SIG-M5 (cell line): ENCODE data around the gene IHH.

Experiments used
- DNase-seq: peaks from one replicate; lab custom pipeline; 2025; lab: John Stamatoyannopoulos, UW

IHH gene

GRCh38 chr2:219076253-219076652 lies 15.5 kb upstream of the IHH start:
- DNase-seq, result no peak

GRCh38 chr2:219073413-219074129 lies 12.8 kb upstream of the IHH start:
- no peak for DNase-seq

DNA sequence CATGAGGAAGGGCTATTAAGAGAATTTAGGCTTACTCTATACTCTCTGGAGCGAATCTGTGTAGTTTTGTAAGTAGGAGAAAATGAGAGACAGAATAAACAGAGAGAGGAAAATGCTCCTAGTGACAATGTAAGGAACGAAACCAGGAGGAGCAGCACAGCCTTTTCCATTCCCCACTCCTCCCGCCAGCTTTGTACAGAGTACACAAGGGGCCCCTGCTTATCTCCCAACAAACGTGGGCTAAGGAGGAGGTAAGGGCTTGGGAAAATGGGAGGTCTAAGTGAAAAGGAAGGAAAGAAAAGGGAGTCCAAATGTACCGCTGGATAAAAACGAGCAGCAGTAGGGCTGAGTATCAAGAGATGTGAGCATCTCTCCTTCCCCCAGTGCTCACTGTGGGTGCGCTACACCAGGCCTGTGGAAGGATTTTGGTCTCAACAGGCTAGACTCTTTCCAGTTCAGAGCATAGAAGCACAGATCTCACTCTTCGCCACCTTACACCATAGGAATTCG lies 12.1 kb upstream of the IHH start:
- DNase-seq, result no peak

GRCh38 chr2:219071131-219071816 lies 10.6 kb upstream of the IHH start:
- no peak for DNase-seq

DNA sequence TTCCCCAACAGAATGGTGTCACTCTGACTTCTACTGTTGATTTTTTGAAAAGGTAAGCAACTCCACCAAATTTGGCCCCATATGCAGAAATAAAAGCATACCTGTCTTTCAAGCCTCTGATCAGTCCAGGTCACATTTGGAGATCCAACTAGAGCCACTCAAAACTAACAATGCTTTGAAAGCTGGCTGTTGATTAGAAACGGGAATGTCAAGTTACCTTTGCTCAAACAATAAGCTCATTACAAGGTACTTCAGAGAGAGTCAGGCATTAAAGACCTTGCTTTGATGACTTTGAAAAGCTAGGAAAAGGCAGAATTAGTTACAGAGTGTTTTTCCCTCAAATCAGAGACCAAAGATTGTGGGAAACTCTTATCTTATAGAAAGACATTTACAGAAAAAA lies 4.8 kb upstream of the IHH start:
- DNase-seq, result no peak

DNA sequence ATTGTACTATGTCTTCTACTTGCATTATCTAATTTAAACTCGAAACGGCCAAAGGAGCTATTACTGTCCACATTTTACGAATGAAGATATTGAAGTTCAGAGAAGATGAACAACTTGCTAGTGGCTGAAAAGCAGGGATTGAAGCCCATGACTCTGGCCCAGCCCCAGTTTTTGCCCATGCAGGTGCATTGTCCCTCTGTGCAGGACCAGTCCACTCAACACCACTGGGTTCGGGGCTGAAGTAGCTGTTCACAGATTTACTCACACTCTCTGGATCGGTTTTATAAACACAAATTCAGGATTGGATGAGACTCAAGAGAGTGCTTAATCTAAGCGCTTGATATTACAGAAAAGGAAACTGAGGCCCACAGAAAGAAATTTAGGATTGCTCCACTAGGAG lies 1.4 kb upstream of the IHH start:
- DNase-seq, result no peak

DNA sequence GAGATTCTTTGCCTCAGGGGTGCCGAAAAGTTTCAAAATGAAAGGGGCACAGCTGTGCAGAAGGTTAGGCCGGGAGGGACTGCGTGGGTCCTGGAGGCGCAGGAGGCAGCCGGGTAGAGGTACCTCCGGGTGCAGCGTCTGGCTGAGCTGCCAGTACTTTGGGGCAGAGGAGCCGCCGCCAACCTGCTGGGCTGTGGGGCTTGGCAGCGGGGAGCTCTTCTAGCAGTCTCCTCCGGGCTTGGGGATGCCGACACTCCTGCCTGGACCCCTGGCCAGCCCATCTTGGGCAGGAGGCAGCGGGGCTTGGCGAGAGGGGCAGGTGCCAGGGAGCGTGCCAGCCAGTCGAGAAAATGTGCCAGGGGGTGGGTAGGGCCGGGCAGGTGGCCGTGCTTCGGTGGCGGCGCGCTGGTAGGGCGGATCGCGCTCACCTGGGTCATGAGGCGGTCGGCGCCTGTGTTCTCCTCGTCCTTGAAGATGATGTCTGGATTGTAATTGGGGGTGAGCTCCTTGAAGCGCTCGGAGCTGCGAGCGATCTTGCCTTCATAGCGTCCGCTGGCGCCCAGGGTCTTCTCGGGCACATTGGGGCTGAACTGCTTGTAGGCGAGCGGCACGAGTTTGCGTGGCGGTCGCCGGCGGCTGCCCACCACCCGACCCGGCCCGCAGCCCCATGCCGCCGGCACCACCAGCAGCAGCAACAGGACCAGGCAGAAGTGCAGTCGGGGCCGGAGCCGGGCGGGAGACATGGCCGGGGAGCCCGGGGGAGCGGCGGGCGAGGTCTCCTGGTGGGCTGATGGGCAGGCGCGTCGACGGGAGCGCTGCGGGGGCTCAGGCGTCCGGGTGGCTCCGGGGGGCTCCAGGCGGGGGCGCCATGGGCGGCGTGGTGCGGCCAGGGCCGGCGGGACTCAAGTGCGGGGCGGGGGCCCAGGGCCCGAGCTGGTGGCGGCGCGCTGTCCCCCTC lies 717 bp downstream of the IHH start:
- no peak for DNase-seq

DNA sequence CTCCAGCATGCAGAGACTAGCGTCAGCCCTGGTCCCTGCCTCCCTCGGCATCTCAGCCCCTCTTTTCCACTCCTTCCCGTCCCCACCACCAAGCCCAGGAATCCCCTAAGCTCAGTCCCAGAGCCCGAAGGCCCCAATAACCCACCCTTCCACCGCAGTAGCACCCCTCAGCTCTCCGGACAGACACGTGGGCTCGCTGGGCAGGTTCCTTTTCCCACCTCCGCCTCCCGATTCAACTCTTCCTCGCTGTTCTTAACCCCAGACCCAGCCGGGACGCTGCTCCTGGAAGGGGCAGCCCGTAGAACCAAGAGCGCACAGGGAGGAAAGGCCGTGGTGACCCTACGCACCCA lies 1.4 kb downstream of the IHH start:
- DNase-seq, result no peak

GRCh38 chr2:219058541-219059374 lies 2.0 kb downstream of the IHH start:
- no peak for DNase-seq

DNA sequence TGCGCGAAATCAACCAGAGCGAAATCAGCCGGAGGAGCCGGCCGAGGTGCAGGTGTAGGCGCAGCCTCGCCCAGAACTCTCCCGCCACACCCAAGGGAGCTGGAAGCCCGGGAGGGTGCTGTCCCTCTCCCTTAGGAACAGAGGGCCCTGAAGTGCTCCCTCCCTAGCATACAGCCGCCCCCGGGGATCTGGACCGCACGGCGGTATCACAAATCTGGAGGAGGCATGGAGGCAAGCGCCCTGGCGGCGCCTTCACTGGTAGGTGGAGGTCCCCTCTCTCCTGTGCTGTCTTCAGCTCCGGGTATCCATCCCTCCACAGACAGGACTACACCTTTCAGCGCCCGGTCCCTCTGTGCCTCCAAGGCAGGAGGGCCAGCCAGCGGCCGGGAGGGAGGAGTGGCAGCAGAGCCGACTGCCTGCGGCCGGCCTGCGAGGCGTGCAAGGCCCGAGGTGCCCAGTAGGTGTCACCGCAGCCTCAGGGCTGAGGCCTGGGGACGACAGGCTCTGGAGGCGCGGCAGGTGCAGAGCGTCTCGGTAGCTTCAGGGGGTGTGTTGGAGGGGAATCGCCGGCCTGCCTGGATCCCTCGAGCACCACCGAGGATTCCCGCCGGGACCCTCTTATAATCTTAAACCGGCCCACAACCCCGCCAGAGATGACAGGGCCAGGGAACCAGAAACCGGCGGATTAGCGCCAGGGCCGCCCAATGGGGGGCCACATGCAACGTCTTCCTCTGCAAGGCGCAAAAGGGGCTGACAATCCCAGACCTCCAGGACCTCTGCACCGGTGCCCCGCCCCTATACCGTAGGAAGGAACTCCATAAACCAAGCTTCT lies 2.8 kb downstream of the IHH start:
- no peak for DNase-seq

GRCh38 chr2:219056896-219057708 lies 3.6 kb downstream of the IHH start:
- no peak for DNase-seq

- no peak for DNase-seq
These were observed 4.4 kb downstream of the IHH start for GRCh38 chr2:219056176-219056895.

GRCh38 chr2:219054956-219055903 lies 5.5 kb downstream of the IHH start:
- DNase-seq, result no peak

GRCh38 chr2:219049282-219049681 lies 11.4 kb downstream of the IHH start:
- DNase-seq, result no peak

DNA sequence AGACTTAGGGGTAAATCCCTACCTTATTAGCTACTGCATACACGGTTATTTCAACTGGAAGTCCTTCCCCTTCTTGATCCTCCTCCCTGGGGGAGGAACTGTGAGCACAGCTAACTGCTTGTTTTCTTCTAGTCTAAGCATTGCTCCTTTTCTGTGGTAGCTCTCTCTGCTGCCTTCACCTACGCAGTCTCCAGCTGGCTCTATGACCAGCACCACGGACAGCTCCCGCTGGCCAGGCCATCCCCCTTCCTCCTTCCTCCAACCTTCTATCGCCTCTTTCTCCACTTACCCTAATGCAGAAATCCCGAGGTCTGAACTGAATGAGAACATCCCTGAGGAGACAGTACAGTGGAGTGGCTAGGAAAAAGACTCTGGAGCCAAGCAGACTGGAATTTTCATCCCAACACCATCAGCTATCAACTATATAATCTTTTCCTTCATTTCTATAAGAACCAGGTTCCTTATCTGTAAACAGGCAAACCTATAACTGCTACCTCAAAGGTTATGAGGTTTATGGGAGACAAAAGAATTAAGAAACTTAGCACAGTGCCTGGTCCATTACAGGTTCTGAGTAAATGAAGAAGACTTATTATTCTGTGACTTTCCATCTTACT lies 14.7 kb downstream of the IHH start:
- DNase-seq, result no peak

DNA sequence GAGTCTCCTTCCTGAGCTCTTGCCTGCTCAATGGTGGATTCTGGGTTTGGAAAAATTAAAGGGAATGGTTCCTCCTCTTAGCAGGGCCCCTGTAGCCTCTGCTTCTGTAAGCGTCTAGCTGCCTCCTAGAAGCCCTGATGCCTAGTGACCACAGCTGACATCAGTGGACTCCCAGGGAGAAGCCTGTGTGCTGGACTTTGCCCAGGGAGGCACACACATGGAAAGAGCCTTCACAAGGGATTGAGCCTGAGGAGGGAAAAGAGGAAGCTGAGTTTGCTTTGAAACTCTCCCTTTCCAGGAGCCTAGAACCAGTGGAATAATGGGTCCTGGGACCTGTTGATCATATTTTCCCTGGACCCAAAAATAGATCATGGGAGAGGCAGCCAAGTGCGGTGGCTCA lies 18.0 kb downstream of the IHH start:
- DNase-seq, result no peak

DNA sequence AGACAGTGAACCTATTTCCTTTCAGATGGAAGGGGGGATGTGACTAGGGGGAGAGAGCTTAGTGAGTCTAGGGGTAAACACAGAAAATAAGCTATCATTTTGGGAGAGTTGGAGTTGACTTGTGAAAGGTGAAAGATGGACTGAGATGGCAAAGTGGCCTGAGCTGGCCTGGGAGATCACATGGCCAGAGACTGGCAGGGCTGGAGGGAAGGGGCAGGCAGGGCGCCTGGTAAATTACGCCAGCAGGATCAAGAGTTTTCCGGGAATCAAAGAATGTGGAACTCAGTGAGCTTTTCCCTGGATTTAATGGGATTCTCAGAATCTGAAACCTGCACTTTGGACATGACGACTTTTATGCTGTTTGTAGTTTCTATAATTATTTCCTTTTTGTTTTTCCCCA lies 18.6 kb downstream of the IHH start:
- DNase-seq, result no peak

DNA sequence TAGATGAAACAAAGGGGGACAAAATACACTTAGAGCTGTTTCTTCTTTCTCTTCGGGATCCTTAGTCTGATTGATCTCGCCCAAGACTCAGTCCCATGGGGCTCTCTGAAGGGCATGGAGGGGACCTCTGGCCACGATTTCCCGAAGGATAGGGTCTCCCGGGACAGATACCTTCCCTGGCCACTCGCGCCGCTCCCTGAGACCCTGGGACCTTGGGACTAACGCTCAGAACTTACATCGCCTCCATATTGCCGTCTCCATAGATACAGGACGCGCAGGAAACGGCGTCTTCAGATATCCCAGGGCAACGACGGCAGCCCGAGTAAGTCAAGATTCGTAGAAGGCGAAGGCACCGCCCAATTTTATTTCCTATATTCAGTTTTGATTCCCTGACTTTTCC lies 19.5 kb downstream of the IHH start, which contains the start of gene CFAP65:
CFAP65 (minus strand) TSS at position 265 of the 400 bp plus-strand sequence. CDS start 2,468 bp downstream, outside the sequence.
- no peak for DNase-seq
